Measurements from ENCODE around the gene SCMH1. TPM values are rescaled to one million over a fixed set of nuclear protein-coding genes. Genes with fewer than 3 reads are reported as not detected.

The SCMH1 gene
- total RNA-seq, 1 donor from 2014 or later, result 13.0 TPM

- Histone ChIP-seq H3K4me1 (ENCODE audit: control insufficient read depth in 3 of 3, insufficient read depth in 3 of 3, low read length in 3 of 3) (no peaks in the 10 kb centered on the region), H3K9ac (ENCODE audit: low read depth in 1 of 3, low read length in 3 of 3) (no peak overlapping the region)
These were observed 77.4 kb downstream of the SCMH1 start for GRCh38 chr1:41164727-41165126.

GRCh38 chr1:41162441-41162840 lies 79.7 kb downstream of the SCMH1 start:
- no peaks in the 10 kb centered on the region for H3K27me3 ChIP-seq (ENCODE audit: control insufficient read depth in 3 of 3, insufficient read depth in 3 of 3, low read length in 3 of 3)
- H3K27ac ChIP-seq (ENCODE audit: low read depth, low read length), result no peak overlapping the region
- peaks cover 0 to 10% (median 0%) of the 10 kb centered on the region in 3 donors for H3K36me3 ChIP-seq (ENCODE audit: control insufficient read depth in 3 of 3, insufficient read depth in 3 of 3, low read length in 3 of 3)
- H3K4me1 ChIP-seq (ENCODE audit: control insufficient read depth in 3 of 3, insufficient read depth in 3 of 3, low read length in 3 of 3), result no peaks in the 10 kb centered on the region
- no peak overlapping the region for H3K4me3 ChIP-seq (ENCODE audit: low read length in 3 of 3)
- no peaks in the 10 kb centered on the region for H3K9me3 ChIP-seq (ENCODE audit: control insufficient read depth in 3 of 3, low read length in 3 of 3)
- no peak overlapping the region for H3K9ac ChIP-seq (ENCODE audit: low read depth in 1 of 3, low read length in 3 of 3)

More at GRCh38 chr1:41164727-41165126, 77.4 kb downstream of the SCMH1 start:
- no peaks in the 10 kb centered on the region for H3K9me3 ChIP-seq (ENCODE audit: control insufficient read depth in 3 of 3, low read length in 3 of 3)
- no peak overlapping the region for H3K4me3 ChIP-seq (ENCODE audit: low read length in 3 of 3)
- peaks cover 0 to 6% (median 0%) of the 10 kb centered on the region in 3 donors for H3K36me3 ChIP-seq (ENCODE audit: control insufficient read depth in 3 of 3, insufficient read depth in 3 of 3, low read length in 3 of 3)
- H3K27me3 ChIP-seq (ENCODE audit: control insufficient read depth in 3 of 3, insufficient read depth in 3 of 3, low read length in 3 of 3), result no peaks in the 10 kb centered on the region
- no peak overlapping the region for H3K27ac ChIP-seq (ENCODE audit: low read depth, low read length)

- H3K27me3 ChIP-seq (ENCODE audit: control insufficient read depth in 3 of 3, insufficient read depth in 3 of 3, low read length in 3 of 3), result no peaks in the 10 kb centered on the region
- no peak overlapping the region for H3K9ac ChIP-seq (ENCODE audit: low read depth in 1 of 3, low read length in 3 of 3)
- peaks cover 0 to 10% (median 0%) of the 10 kb centered on the region in 3 donors for H3K36me3 ChIP-seq (ENCODE audit: control insufficient read depth in 3 of 3, insufficient read depth in 3 of 3, low read length in 3 of 3)
- H3K4me3 ChIP-seq (ENCODE audit: low read length in 3 of 3), result no peak overlapping the region
- no peaks in the 10 kb centered on the region for H3K9me3 ChIP-seq (ENCODE audit: control insufficient read depth in 3 of 3, low read length in 3 of 3)
- H3K4me1 ChIP-seq (ENCODE audit: control insufficient read depth in 3 of 3, insufficient read depth in 3 of 3, low read length in 3 of 3), result no peaks in the 10 kb centered on the region
- H3K27ac ChIP-seq (ENCODE audit: low read depth, low read length), result no peak overlapping the region
These were observed 80.3 kb downstream of the SCMH1 start for GRCh38 chr1:41161846-41162245.

GRCh38 chr1:41160498-41161110 lies 81.5 kb downstream of the SCMH1 start:
- Histone ChIP-seq H3K9ac (ENCODE audit: low read depth in 1 of 3, low read length in 3 of 3) (no peak overlapping the region), H3K27ac (ENCODE audit: low read depth, low read length) (no peak overlapping the region), H3K36me3 (ENCODE audit: control insufficient read depth in 3 of 3, insufficient read depth in 3 of 3, low read length in 3 of 3) (peaks cover 0 to 10% (median 0%) of the 10 kb centered on the region in 3 donors), H3K4me3 (ENCODE audit: low read length in 3 of 3) (no peak overlapping the region), H3K4me1 (ENCODE audit: control insufficient read depth in 3 of 3, insufficient read depth in 3 of 3, low read length in 3 of 3) (no peaks in the 10 kb centered on the region), H3K27me3 (ENCODE audit: control insufficient read depth in 3 of 3, insufficient read depth in 3 of 3, low read length in 3 of 3) (no peaks in the 10 kb centered on the region), H3K9me3 (ENCODE audit: control insufficient read depth in 3 of 3, low read length in 3 of 3) (no peaks in the 10 kb centered on the region)

- H3K9ac ChIP-seq (ENCODE audit: low read depth in 1 of 3, low read length in 3 of 3), result no peak overlapping the region
- no peaks in the 10 kb centered on the region for H3K27me3 ChIP-seq (ENCODE audit: control insufficient read depth in 3 of 3, insufficient read depth in 3 of 3, low read length in 3 of 3)
- H3K4me3 ChIP-seq (ENCODE audit: low read length in 3 of 3), result no peak overlapping the region
- H3K36me3 ChIP-seq (ENCODE audit: control insufficient read depth in 3 of 3, insufficient read depth in 3 of 3, low read length in 3 of 3), result peaks cover 0 to 10% (median 0%) of the 10 kb centered on the region in 3 donors
- H3K9me3 ChIP-seq (ENCODE audit: control insufficient read depth in 3 of 3, low read length in 3 of 3), result no peaks in the 10 kb centered on the region
- no peaks in the 10 kb centered on the region for H3K4me1 ChIP-seq (ENCODE audit: control insufficient read depth in 3 of 3, insufficient read depth in 3 of 3, low read length in 3 of 3)
- no peak overlapping the region for H3K27ac ChIP-seq (ENCODE audit: low read depth, low read length)
These were observed 83.1 kb downstream of the SCMH1 start for GRCh38 chr1:41158966-41159365.

- Histone ChIP-seq H3K36me3 (ENCODE audit: control insufficient read depth in 3 of 3, insufficient read depth in 3 of 3, low read length in 3 of 3) (peaks cover 0 to 10% (median 0%) of the 10 kb centered on the region in 3 donors), H3K4me3 (ENCODE audit: low read length in 3 of 3) (no peak overlapping the region), H3K9me3 (ENCODE audit: control insufficient read depth in 3 of 3, low read length in 3 of 3) (no peaks in the 10 kb centered on the region), H3K9ac (ENCODE audit: low read depth in 1 of 3, low read length in 3 of 3) (no peak overlapping the region), H3K4me1 (ENCODE audit: control insufficient read depth in 3 of 3, insufficient read depth in 3 of 3, low read length in 3 of 3) (no peaks in the 10 kb centered on the region), H3K27ac (ENCODE audit: low read depth, low read length) (no peak overlapping the region), H3K27me3 (ENCODE audit: control insufficient read depth in 3 of 3, insufficient read depth in 3 of 3, low read length in 3 of 3) (no peaks in the 10 kb centered on the region)
These were observed 83.8 kb downstream of the SCMH1 start for GRCh38 chr1:41158147-41158875.

GRCh38 chr1:41155105-41155504 lies 87.0 kb downstream of the SCMH1 start:
- H3K27me3 ChIP-seq (ENCODE audit: control insufficient read depth in 3 of 3, insufficient read depth in 3 of 3, low read length in 3 of 3), result no peaks in the 10 kb centered on the region
- no peak overlapping the region for H3K27ac ChIP-seq (ENCODE audit: low read depth, low read length)
- H3K9me3 ChIP-seq (ENCODE audit: control insufficient read depth in 3 of 3, low read length in 3 of 3), result no peaks in the 10 kb centered on the region
- peaks cover 0 to 7% (median 0%) of the 10 kb centered on the region in 3 donors for H3K4me1 ChIP-seq (ENCODE audit: control insufficient read depth in 3 of 3, insufficient read depth in 3 of 3, low read length in 3 of 3)
- no peak overlapping the region for H3K4me3 ChIP-seq (ENCODE audit: low read length in 3 of 3)
- H3K9ac ChIP-seq (ENCODE audit: low read depth in 1 of 3, low read length in 3 of 3), result no peak overlapping the region
- peaks cover 0 to 3% (median 2%) of the 10 kb centered on the region in 3 donors for H3K36me3 ChIP-seq (ENCODE audit: control insufficient read depth in 3 of 3, insufficient read depth in 3 of 3, low read length in 3 of 3)

GRCh38 chr1:41153750-41154274 lies 88.3 kb downstream of the SCMH1 start:
- Histone ChIP-seq H3K27ac (ENCODE audit: low read depth, low read length) (no peak overlapping the region), H3K9ac (ENCODE audit: low read depth in 1 of 3, low read length in 3 of 3) (no peak overlapping the region), H3K4me3 (ENCODE audit: low read length in 3 of 3) (no peak overlapping the region), H3K36me3 (ENCODE audit: control insufficient read depth in 3 of 3, insufficient read depth in 3 of 3, low read length in 3 of 3) (peaks cover 0 to 10% (median 6%) of the 10 kb centered on the region in 3 donors), H3K27me3 (ENCODE audit: control insufficient read depth in 3 of 3, insufficient read depth in 3 of 3, low read length in 3 of 3) (no peaks in the 10 kb centered on the region), H3K9me3 (ENCODE audit: control insufficient read depth in 3 of 3, low read length in 3 of 3) (no peaks in the 10 kb centered on the region), H3K4me1 (ENCODE audit: control insufficient read depth in 3 of 3, insufficient read depth in 3 of 3, low read length in 3 of 3) (peaks cover 0 to 7% (median 0%) of the 10 kb centered on the region in 3 donors)

- Histone ChIP-seq H3K9ac (ENCODE audit: low read depth in 1 of 3, low read length in 3 of 3) (no peak overlapping the region), H3K27ac (ENCODE audit: low read depth, low read length) (peak overlapping the region; percentile 61), H3K9me3 (ENCODE audit: control insufficient read depth in 3 of 3, low read length in 3 of 3) (no peaks in the 10 kb centered on the region)
These were observed 89.5 kb downstream of the SCMH1 start for GRCh38 chr1:41152622-41153044.

GRCh38 chr1:41151846-41152245 lies 90.3 kb downstream of the SCMH1 start:
- Histone ChIP-seq H3K27ac (ENCODE audit: low read depth, low read length) (peak overlapping the region; percentile 61), H3K27me3 (ENCODE audit: control insufficient read depth in 3 of 3, insufficient read depth in 3 of 3, low read length in 3 of 3) (no peaks in the 10 kb centered on the region), H3K9me3 (ENCODE audit: control insufficient read depth in 3 of 3, low read length in 3 of 3) (no peaks in the 10 kb centered on the region), H3K36me3 (ENCODE audit: control insufficient read depth in 3 of 3, insufficient read depth in 3 of 3, low read length in 3 of 3) (peaks cover 0 to 10% (median 2%) of the 10 kb centered on the region in 3 donors), H3K9ac (ENCODE audit: low read depth in 1 of 3, low read length in 3 of 3) (no peak overlapping the region), H3K4me3 (ENCODE audit: low read length in 3 of 3) (no peak overlapping the region), H3K4me1 (ENCODE audit: control insufficient read depth in 3 of 3, insufficient read depth in 3 of 3, low read length in 3 of 3) (peaks cover 0 to 7% (median 0%) of the 10 kb centered on the region in 3 donors)

More at GRCh38 chr1:41152622-41153044, 89.5 kb downstream of the SCMH1 start:
- no peaks in the 10 kb centered on the region for H3K27me3 ChIP-seq (ENCODE audit: control insufficient read depth in 3 of 3, insufficient read depth in 3 of 3, low read length in 3 of 3)
- H3K4me1 ChIP-seq (ENCODE audit: control insufficient read depth in 3 of 3, insufficient read depth in 3 of 3, low read length in 3 of 3), result peaks cover 0 to 7% (median 0%) of the 10 kb centered on the region in 3 donors
- peaks cover 0 to 10% (median 2%) of the 10 kb centered on the region in 3 donors for H3K36me3 ChIP-seq (ENCODE audit: control insufficient read depth in 3 of 3, insufficient read depth in 3 of 3, low read length in 3 of 3)
- H3K4me3 ChIP-seq (ENCODE audit: low read length in 3 of 3), result no peak overlapping the region

Data from skeletal muscle tissue (tissue), 4 donors.